GM21515 (cell line): ENCODE results near the gene DNAH3.

Experiments
- ATAC-seq: cut with Tn5 transposase; IDR thresholded peaks from one replicate; pipeline ENCODE4 v1.9.1; 2021; ENCODE audit not compliant: unreplicated experiment

Gene DNAH3

GRCh38 chr16:20884240-20884556 lies 266.4 kb downstream of the DNAH3 start:
- no peak for ATAC-seq

- ATAC-seq: no peak
These were observed 266.9 kb downstream of the DNAH3 start for GRCh38 chr16:20883554-20884239.
